Neutrophil (primary cell): ENCODE results near the gene EEF1G.

Experiments used
- H3K27ac ChIP-seq: fragments of 200-600 bp; sonication (generic); 2 replicates; pipeline ENCODE4 v1.5.1; 2016; ENCODE audit warnings: mild to moderate bottlenecking, moderate library complexity
- H3K27me3 ChIP-seq: fragments of 200-600 bp; sonication (generic); 2 replicates; pipeline ENCODE4 v1.6.0; 2016; ENCODE audit warnings: mild to moderate bottlenecking
- H3K36me3 ChIP-seq: fragments of 200-600 bp; sonication (generic); 2 replicates; pipeline ENCODE4 v1.5.1; 2017
- H3K4me1 ChIP-seq, 2 experiments: fragments of 200-600 bp in 1 of 2; sonication (generic) in 1 of 2; 1 replicate in 1 of 2; 2 replicates in 1 of 2; pipeline versions ENCODE4 v1.5.1 to v1.6.1; 2013 to 2016; ENCODE audit warnings: low read depth in 1 of 2, low read length in 1 of 2, mild to moderate bottlenecking in 1 of 2, moderate library complexity in 1 of 2; ENCODE audit not compliant: control insufficient read depth in 1 of 2, insufficient read depth in 1 of 2
- H3K4me3 ChIP-seq, 2 experiments: fragments of 200-600 bp in 1 of 2; sonication (generic) in 1 of 2; 1 replicate in 1 of 2; 2 replicates in 1 of 2; pipeline ENCODE4 v1.5.1; 2013 to 2016; ENCODE audit warnings: low read depth in 1 of 2, low read length in 1 of 2, mild to moderate bottlenecking in 1 of 2, moderate library complexity in 1 of 2
- H3K9me3 ChIP-seq: fragments of 200-600 bp; sonication (generic); 2 replicates; pipeline ENCODE4 v1.5.1; 2016
- TF ChIP-seq, protein P1 (sequence below): fragments of 200-600 bp; sonication (generic); IDR thresholded peaks from 2 replicates; pipeline ENCODE4 v1.5.1; 2016; ENCODE audit warnings: antibody characterized with exemption

The EEF1G gene

DNA sequence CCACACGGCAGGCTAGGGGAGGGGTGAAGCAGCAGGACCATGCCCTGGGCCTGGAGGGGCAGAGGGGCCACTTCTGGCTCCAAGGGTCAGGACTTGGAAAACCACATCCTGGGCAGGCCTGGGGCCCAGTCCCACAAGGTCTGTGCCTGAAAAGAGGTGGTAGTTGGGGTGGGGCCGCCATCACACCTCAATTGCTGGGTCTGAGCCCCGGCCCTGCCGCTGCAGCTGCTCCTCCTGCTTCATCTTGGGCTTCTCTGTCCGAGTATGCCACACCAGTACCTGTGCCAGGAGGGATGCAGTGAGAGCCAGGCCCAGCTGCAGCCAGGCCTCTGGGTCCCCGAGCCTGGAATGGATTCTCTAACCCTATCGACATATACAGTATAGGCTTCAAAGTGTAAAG is 41.8 kb upstream of the EEF1G start:
- Histone ChIP-seq H3K9me3 (no peaks in the 10 kb centered on the region), H3K4me1 (peaks cover 32 to 37% of the 10 kb centered on the region in 2 experiments), H3K36me3 (peaks cover 15% of the 10 kb centered on the region), H3K27ac (no peak overlapping the region), H3K4me3 (no peak overlapping the region), H3K27me3 (no peaks in the 10 kb centered on the region)
- TF ChIP-seq, protein P1, sequence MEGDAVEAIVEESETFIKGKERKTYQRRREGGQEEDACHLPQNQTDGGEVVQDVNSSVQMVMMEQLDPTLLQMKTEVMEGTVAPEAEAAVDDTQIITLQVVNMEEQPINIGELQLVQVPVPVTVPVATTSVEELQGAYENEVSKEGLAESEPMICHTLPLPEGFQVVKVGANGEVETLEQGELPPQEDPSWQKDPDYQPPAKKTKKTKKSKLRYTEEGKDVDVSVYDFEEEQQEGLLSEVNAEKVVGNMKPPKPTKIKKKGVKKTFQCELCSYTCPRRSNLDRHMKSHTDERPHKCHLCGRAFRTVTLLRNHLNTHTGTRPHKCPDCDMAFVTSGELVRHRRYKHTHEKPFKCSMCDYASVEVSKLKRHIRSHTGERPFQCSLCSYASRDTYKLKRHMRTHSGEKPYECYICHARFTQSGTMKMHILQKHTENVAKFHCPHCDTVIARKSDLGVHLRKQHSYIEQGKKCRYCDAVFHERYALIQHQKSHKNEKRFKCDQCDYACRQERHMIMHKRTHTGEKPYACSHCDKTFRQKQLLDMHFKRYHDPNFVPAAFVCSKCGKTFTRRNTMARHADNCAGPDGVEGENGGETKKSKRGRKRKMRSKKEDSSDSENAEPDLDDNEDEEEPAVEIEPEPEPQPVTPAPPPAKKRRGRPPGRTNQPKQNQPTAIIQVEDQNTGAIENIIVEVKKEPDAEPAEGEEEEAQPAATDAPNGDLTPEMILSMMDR: no peak

DNA sequence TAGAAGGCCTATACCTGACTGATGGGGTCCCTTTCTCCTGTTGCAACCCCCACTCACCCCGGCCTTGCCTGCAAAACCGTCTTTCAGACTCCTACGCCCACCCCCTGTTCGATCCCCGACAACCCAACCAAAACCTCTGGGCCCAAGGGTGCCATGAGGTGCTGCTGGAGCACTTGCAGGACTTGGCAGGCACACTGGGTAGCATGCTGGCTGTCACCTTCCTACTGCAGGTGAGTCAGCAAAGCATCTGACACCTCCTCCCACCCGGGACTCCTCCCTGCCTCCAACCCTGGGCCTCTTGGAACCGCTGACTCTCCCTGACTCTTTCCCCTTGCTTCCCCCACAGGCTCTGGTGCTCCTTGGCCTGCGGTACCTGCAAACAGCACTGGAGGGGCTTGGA is 40.6 kb upstream of the EEF1G start:
- H3K27ac ChIP-seq: peak overlapping the region; percentile 95
- H3K27me3 ChIP-seq: no peaks in the 10 kb centered on the region
- no peak overlapping the region for H3K4me3 ChIP-seq
- TF ChIP-seq, protein P1: no peak
- H3K4me1 ChIP-seq: peaks cover 28 to 32% of the 10 kb centered on the region in 2 experiments
- H3K36me3 ChIP-seq: peaks cover 15% of the 10 kb centered on the region
- no peaks in the 10 kb centered on the region for H3K9me3 ChIP-seq

DNA sequence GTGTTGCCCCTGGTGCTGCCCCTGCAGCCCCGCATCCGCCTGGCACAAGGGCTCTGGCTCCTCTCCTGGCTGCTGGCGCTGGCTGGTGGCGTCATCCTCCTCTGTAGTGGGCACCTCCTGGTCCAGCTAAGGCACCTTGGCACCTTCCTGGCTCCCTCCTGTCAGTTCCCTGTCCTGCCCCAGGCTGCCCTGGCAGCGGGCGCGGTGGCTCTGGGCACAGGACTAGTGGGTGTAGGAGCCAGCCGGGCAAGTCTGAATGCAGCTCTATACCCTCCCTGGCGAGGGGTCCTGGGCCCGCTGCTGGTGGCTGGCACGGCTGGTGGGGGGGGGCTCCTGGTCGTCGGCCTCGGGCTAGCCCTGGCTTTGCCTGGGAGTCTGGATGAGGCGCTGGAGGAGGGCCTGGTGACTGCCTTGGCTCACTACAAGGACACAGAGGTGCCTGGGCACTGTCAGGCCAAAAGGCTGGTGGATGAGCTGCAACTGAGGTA is 39.6 kb upstream of the EEF1G start:
- peaks cover 21% of the 10 kb centered on the region for H3K36me3 ChIP-seq
- no peaks in the 10 kb centered on the region for H3K27me3 ChIP-seq
- peak overlapping the region; percentile 79 to 91 for H3K4me3 ChIP-seq
- TF ChIP-seq, protein P1: no peak
- peak overlapping the region; percentile 95 for H3K27ac ChIP-seq
- H3K4me1 ChIP-seq: peaks cover 28 to 32% of the 10 kb centered on the region in 2 experiments
- H3K9me3 ChIP-seq: no peaks in the 10 kb centered on the region

DNA sequence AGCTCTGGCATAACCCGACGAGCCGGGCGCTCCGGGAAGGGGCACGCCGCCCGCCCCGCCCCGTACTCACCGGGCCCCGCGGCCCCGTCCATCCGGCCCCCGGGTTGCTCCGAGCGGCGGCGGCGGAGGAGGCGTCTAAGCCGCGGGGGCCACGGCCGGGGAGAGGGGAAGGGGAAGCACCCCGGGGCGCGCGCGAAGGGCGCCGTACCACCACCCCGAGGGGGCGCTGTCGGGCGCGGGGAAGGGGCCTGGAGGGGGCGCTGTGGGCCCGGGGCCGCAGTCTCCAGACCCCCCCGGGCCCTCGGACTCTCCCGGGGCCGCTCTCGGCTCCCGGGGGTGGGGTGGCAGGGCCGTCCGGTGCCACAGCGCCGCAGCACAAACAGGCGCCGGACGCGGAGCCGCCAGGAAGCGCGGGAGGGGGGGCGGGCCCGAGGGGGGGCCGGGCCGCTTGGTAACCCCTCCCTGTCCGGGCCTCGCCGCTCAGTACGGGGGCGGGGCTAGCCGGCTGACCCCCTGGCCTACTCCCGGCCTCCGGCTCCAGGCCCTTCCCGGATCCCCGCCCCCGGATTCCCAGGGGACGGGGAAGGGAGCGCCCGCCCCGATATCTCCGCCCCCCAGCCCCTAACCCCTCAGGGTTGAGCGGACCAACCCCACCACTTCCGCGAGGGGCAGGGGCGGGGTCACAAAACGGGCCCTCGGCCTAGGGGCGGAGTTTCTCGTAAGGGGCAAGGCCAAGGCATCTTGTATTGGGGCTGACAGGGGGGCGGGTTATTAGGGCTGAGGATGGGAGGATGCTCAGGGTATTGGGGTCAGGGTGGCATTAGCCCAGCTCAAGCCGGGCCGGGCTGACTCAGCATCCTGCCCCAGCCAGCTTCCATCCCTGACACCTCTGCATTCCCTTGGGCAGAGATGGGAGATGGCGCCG is 38.9 kb upstream of the EEF1G start, which contains the start of the genes EML3 and ROM1:
TSS of gene EML3 (minus strand) at position 410 of the 925 bp plus-strand sequence. CDS start at position 92, 318 bp downstream.
TSS of gene ROM1 (plus strand) at position 892 of the 925 bp plus-strand sequence. CDS start at position 917, 25 bp downstream.
- Histone ChIP-seq H3K4me3 (peak within 1 kb of the TSS; percentile 79 to 91), H3K36me3 (peaks cover 22% of the 10 kb centered on the region), H3K9me3 (no peaks in the 10 kb centered on the region), H3K27ac (peak within 1 kb of the TSS; percentile 95), H3K27me3 (no peaks in the 10 kb centered on the region), H3K4me1 (peaks cover 34 to 36% of the 10 kb centered on the region in 2 experiments)
- TF ChIP-seq, protein P1: peak; percentile 98

DNA sequence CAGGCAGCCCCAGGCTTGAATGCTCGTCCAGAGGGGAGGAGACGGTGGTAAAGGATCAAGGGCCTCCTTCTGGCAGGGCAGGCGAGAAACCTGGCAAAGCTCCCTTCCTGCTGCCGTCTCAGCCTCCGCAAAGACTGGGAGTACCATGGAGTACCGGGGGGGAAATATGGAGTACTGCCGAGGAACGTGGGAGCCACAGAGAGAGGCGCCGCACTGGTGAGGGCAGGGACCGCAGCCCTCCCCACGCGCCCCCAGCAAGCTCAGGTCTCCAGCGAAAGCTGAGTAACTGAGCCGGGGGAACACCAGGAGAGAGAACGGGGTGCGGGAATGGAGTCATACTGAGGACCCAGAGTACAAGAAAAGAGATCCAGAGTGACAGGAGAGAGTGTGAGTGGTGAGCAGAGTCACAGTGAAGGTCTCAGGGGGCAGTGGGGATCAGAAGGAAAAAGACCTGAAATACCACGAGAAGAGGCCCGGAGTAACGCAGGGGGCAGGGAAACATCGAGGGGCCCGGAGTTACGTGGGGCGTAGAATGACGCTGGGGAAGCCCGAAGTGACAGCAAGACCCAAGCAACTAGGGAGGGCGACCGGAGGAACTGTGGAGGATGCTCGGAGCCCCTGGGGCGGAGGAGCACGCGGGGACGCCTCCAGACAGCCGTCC is 38.1 kb upstream of the EEF1G start:
- Histone ChIP-seq H3K4me1 (peaks cover 36% of the 10 kb centered on the region in 2 experiments), H3K36me3 (peaks cover 22% of the 10 kb centered on the region), H3K4me3 (peak overlapping the region; percentile 79 to 91), H3K27me3 (no peaks in the 10 kb centered on the region), H3K9me3 (no peaks in the 10 kb centered on the region), H3K27ac (peak overlapping the region; percentile 95)
- TF ChIP-seq, protein P1: no peak
